Transverse colon (tissue), 4 donors: Measurements from ENCODE around the gene NFASC. TPM values are rescaled to one million over a fixed set of nuclear protein-coding genes. Genes with fewer than 3 reads are reported as not detected.

Experiments used
- DNase-seq: peaks from one replicate; pipeline ENCODE4 v3.0.0-alpha.2; 2019
- H3K27ac ChIP-seq, 4 donors: fragments of 200-600 bp; sonication (generic); 2 replicates each; pipeline ENCODE4 v1.5.1; 2016 to 2018; ENCODE audit warnings: inconsistent platforms in 4 of 4
- H3K27me3 ChIP-seq: fragments of 200-600 bp; sonication (generic); 2 replicates; pipeline ENCODE4 v1.5.1; 2017; ENCODE audit warnings: inconsistent platforms
- H3K36me3 ChIP-seq, 4 donors: fragments of 200-600 bp; sonication (generic); 2 replicates each; pipeline ENCODE4 v1.5.1; 2017 to 2019; ENCODE audit warnings: inconsistent platforms in 4 of 4
- H3K4me1 ChIP-seq, 4 donors: fragments of 200-600 bp; sonication (generic); 2 replicates each; pipeline ENCODE4 v1.5.1; 2017 to 2020; ENCODE audit warnings: inconsistent platforms in 4 of 4
- H3K4me3 ChIP-seq, 4 donors: fragments of 200-600 bp; sonication (generic); 1 replicate in 1 of 4; 2 replicates in 3 of 4; pipeline versions ENCODE4 v1.5.1 to v1.6.1; 2017 to 2019; ENCODE audit warnings: inconsistent platforms in 4 of 4
- H3K9me3 ChIP-seq, 2 donors: fragments of 200-600 bp; sonication (generic); 2 replicates each; pipeline ENCODE4 v1.5.1; 2017 to 2019; ENCODE audit warnings: inconsistent platforms in 2 of 2
- CTCF ChIP-seq, 5 experiments: fragments of 200-600 bp in 3 of 5; fragments of 450-650 bp in 2 of 5; sonication (generic) in 3 of 5; IDR thresholded peaks; 1 replicate in 2 of 5; 2 replicates in 3 of 5; pipeline ENCODE4 v1.5.1; 2016 to 2017; ENCODE audit warnings: antibody characterized with exemption in 5 of 5, inconsistent platforms in 3 of 5, mild to moderate bottlenecking in 2 of 5, moderate library complexity in 1 of 5
- EP300 ChIP-seq: sonication (generic); formaldehyde crosslinking; IDR thresholded peaks from one replicate; pipeline ENCODE4 v1.6.1; 2017; ENCODE audit warnings: antibody characterized with exemption, low read depth
- POLR2A ChIP-seq: fragments of 450-650 bp; IDR thresholded peaks from one replicate; pipeline ENCODE4 v1.6.1; 2016; ENCODE audit warnings: antibody characterized with exemption, mild to moderate bottlenecking, moderate library complexity
- POLR2AphosphoS5 ChIP-seq, 3 donors: sonication (generic); formaldehyde crosslinking; IDR thresholded peaks; one replicate each; pipeline ENCODE4 v1.6.1; 2016; ENCODE audit warnings: antibody characterized with exemption in 3 of 3
- WGBS, 2 donors: methylation state at CpG; one replicate each; pipeline ENCODE4 v1.1.5; 2018; ENCODE audit warnings: low coverage in 1 of 2; 5-methylcytosine and 5-hydroxymethylcytosine counted together
- in situ Hi-C, 4 donors: fragments of 200-750 bp; cut with MboI; loops; one replicate each; pipeline versions ENCODE4 v1.15.0 to v1.15.1; 2017; ENCODE audit warnings: low sequenced_read_pairs in 3 of 4, low pct_ligation_motif_present in 1 of 4, low pct_unique_long_range_greater_than_20kb in 1 of 4
- intact Hi-C: fragments of 100-400 bp; cut with DNase I; formaldehyde crosslinking; loops from one replicate; pipeline ENCODE4 v1.15.1; 2023; ENCODE audit warnings: low total_unique reads
- total RNA-seq, 4 donors: library from RNA; depleted of rRNA; stranded (reverse); fragments of >200 nt; gene quantifications; one replicate each; pipeline ENCODE4 v1.1.0, GENCODE V29; 2016

NFASC gene
- total RNA-seq, 4 donors from 2014 or later = 11.3 to 48.8 (median 13.4) TPM

DNA sequence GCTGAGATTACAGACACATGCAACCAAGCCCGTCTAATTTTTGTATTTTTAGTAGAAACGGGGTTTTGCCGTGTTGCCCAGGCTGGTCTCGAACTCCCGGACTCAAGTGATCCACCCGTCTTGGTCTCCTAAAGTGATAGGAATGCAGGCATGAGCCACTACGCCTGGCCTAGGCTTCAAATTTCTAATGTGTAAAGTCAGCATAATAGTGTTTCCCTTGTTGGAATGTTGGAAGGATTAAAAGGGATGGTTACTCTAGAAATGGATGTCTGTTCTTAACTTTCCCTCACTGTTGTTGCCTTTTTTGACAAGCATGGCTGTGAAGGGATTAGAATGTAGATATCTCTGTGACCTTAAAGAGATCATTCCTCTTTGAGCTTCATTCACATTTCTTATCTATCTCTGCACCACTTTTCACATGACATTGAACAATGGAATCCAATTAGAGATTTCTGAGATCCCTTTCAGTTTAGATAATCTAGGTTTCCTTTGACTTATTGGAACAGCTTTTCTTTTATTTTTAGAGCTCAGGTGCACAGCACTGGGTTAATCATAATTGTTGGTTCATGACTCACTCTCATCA is 33.7 kb downstream of the NFASC start:
- Histone ChIP-seq H3K9me3 (no peaks in the 10 kb centered on the region), H3K4me1 (no peaks in the 10 kb centered on the region), H3K27me3 (no peaks in the 10 kb centered on the region), H3K4me3 (no peak overlapping the region), H3K27ac (no peak overlapping the region), H3K36me3 (no peaks in the 10 kb centered on the region)
- intact Hi-C loops (no loop called here), in situ Hi-C loops (no loop called here)
- WGBS, 2 donors = 85 to 90% methylated on average over 2 to 7 of the region's 7 CpGs
- DNase-seq = no peak
- TF ChIP-seq POLR2A (no peak), EP300 (no peak), POLR2AphosphoS5 (IDR thresholded peaks at IDR 0.05) (no peak), CTCF (IDR thresholded peaks at IDR 0.05) (no peak)

- H3K4me1 ChIP-seq = no peaks in the 10 kb centered on the region
- H3K4me3 ChIP-seq = no peak overlapping the region
- intact Hi-C loops = no loop called here
- TF ChIP-seq EP300 (no peak), CTCF (IDR thresholded peaks at IDR 0.05) (no peak)
- no peaks in the 10 kb centered on the region for H3K9me3 ChIP-seq
- no peaks in the 10 kb centered on the region for H3K27me3 ChIP-seq
- WGBS, 2 donors = 64 to 73% methylated on average over 3 of the region's 3 CpGs
- no peaks in the 10 kb centered on the region for H3K36me3 ChIP-seq
- no peak for DNase-seq
- no peak overlapping the region for H3K27ac ChIP-seq
- in situ Hi-C loops = no loop called here
These were observed 38.4 kb downstream of the NFASC start for GRCh38 chr1:204909109-204909508.

DNA sequence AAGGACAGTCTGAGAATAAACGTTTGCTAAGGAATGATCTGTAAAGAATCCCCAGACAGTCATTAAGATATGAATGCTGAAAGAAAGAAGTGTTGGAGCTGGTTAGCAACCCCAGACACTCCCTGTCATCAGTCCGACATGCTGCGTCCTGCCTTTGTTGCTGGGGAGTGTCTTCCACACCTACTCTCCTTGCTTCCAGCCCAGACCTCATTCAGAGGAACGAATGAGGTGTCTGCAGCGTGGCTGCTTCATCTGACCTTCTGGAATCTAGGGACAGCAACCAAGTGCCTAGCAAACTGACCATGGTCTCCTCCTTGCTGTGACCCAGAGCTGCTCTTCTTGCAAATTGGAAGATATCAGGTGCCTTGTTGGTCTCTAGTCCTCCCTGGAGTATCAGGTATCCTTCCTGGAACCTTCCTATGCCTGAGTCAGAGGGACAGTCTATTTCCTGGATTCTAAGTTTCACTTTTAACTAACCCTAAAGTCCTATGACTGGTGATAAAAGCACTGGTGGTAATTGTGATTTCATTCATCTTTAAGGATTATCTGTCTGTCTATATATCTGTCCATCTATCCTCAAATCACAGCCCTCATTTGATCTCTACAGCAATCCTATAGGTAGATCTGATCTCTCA is 45.3 kb downstream of the NFASC start:
- TF ChIP-seq POLR2A (no peak), POLR2AphosphoS5 (IDR thresholded peaks at IDR 0.05) (no peak), EP300 (no peak), CTCF (IDR thresholded peaks at IDR 0.05) (no peak)
- in situ Hi-C loops = no loop called here

GRCh38 chr1:204917802-204918201 is 47.1 kb downstream of the NFASC start:
- no peak for DNase-seq
- in situ Hi-C loops = no loop called here
- Histone ChIP-seq H3K27ac (no peak overlapping the region), H3K4me1 (peaks cover 0 to 30% (median 11%) of the 10 kb centered on the region in 4 donors), H3K27me3 (no peaks in the 10 kb centered on the region), H3K36me3 (no peaks in the 10 kb centered on the region), H3K9me3 (no peaks in the 10 kb centered on the region), H3K4me3 (no peak overlapping the region)
- intact Hi-C loops = no loop called here
- WGBS, 2 donors = 87 to 98% methylated on average over 2 of the region's 2 CpGs
- TF ChIP-seq POLR2AphosphoS5 (IDR thresholded peaks at IDR 0.05) (no peak), POLR2A (no peak), CTCF (IDR thresholded peaks at IDR 0.05) (no peak)

More for the DNA sequence above, 45.3 kb downstream of the NFASC start:
- peak overlapping the region; percentile 5 to 62 (median 19) for H3K27ac ChIP-seq
- WGBS, 2 donors = 27 to 32% methylated on average over 3 to 5 of the region's 5 CpGs
- no peak overlapping the region for H3K4me3 ChIP-seq
- DNase-seq = peak; percentile 16
- no peaks in the 10 kb centered on the region for H3K9me3 ChIP-seq
- no peaks in the 10 kb centered on the region for H3K36me3 ChIP-seq
- intact Hi-C loops = no loop called here
- no peaks in the 10 kb centered on the region for H3K27me3 ChIP-seq
- H3K4me1 ChIP-seq = peaks cover 0 to 25% (median 9%) of the 10 kb centered on the region in 4 donors
